Activated CD8-positive, alpha-beta memory T cell treated with anti-CD3 and anti-CD28 coated beads, Interleukin-2, amount 50 U/mL, for 1 hour (primary cell): ENCODE data around the gene PWP1.

ENCODE experiments used
- DNase-seq: peaks from one replicate; pipeline ENCODE4 v3.0.0-alpha.2; 2020; ENCODE audit errors: extremely low read depth

Gene PWP1

GRCh38 chr12:107685360-107686248 lies at the start of gene PWP1:
Gene PWP1, plus strand, starts transcription at chr12:107685799. Its CDS starts 101 bp downstream, at chr12:107685900.
- peak; percentile 92 for DNase-seq

- DNase-seq = no peak
Measured at GRCh38 chr12:107641154-107641553, 44.4 kb upstream of the PWP1 start.

GRCh38 chr12:107642240-107642639 lies 43.4 kb upstream of the PWP1 start:
- no peak for DNase-seq

GRCh38 chr12:107645630-107646333 lies 39.8 kb upstream of the PWP1 start:
- no peak for DNase-seq

GRCh38 chr12:107646436-107646835 lies 39.2 kb upstream of the PWP1 start:
- DNase-seq = no peak

- DNase-seq = no peak
Measured at GRCh38 chr12:107649661-107650061, 35.9 kb upstream of the PWP1 start.

- DNase-seq = no peak
Measured at GRCh38 chr12:107650977-107651376, 34.6 kb upstream of the PWP1 start.

- DNase-seq = no peak
Measured at GRCh38 chr12:107651571-107652449, 33.8 kb upstream of the PWP1 start.

- no peak for DNase-seq
Measured at GRCh38 chr12:107653519-107653918, 32.1 kb upstream of the PWP1 start.

- no peak for DNase-seq
Measured at GRCh38 chr12:107654873-107655272, 30.7 kb upstream of the PWP1 start.

GRCh38 chr12:107655281-107656065 lies 30.1 kb upstream of the PWP1 start:
- no peak for DNase-seq

- no peak for DNase-seq
Measured at GRCh38 chr12:107656302-107656701, 29.3 kb upstream of the PWP1 start.

- no peak for DNase-seq
Measured at GRCh38 chr12:107657133-107657532, 28.5 kb upstream of the PWP1 start.

- DNase-seq = no peak
Measured at GRCh38 chr12:107657621-107658020, 28.0 kb upstream of the PWP1 start.

- no peak for DNase-seq
Measured at GRCh38 chr12:107660235-107660634, 25.4 kb upstream of the PWP1 start.

- DNase-seq = no peak
Measured at GRCh38 chr12:107660861-107661415, 24.7 kb upstream of the PWP1 start.

- DNase-seq = no peak
Measured at GRCh38 chr12:107661830-107662229, 23.8 kb upstream of the PWP1 start.

- DNase-seq = no peak
Measured at GRCh38 chr12:107662484-107662883, 23.1 kb upstream of the PWP1 start.

- DNase-seq = no peak
Measured at GRCh38 chr12:107663277-107663676, 22.3 kb upstream of the PWP1 start.

- DNase-seq = no peak
Measured at GRCh38 chr12:107666009-107666408, 19.6 kb upstream of the PWP1 start.

GRCh38 chr12:107667464-107667863 lies 18.1 kb upstream of the PWP1 start:
- DNase-seq = no peak
